Heart left ventricle (tissue), 16 donors: ENCODE data around the gene FOXN3. TPM values are rescaled to one million over a fixed set of nuclear protein-coding genes. Genes with fewer than 3 reads are reported as not detected.

ENCODE experiments used
- ATAC-seq, 4 donors: fragments of 200-7000 bp; cut with Tn5 transposase; one replicate each; pipeline ENCODE4 v1.9.1; 2020 to 2022; ENCODE audit warnings: moderate library complexity in 4 of 4, mild to moderate bottlenecking in 3 of 4, moderate number of reproducible peaks in 1 of 4
- DNase-seq, 5 donors: peaks; one replicate each; pipeline ENCODE4 v3.0.0-alpha.2; 2020
- H3K27ac ChIP-seq, 12 donors: fragments of 200-600 bp; sonication (generic) in 4 of 12; one replicate each; pipeline versions ENCODE4 v1.5.0 to v1.8.0; 2016 to 2022; ENCODE audit warnings: mild to moderate bottlenecking in 2 of 12
- H3K27me3 ChIP-seq, 9 donors: fragments of 200-600 bp; sonication (generic) in 2 of 9; one replicate each; pipeline versions ENCODE4 v1.5.1 to v1.8.0; 2016 to 2022; ENCODE audit warnings: mild to moderate bottlenecking in 3 of 9
- H3K36me3 ChIP-seq, 9 donors: fragments of 200-600 bp; sonication (generic) in 2 of 9; one replicate each; pipeline versions ENCODE4 v1.5.0 to v1.8.0; 2018 to 2022; ENCODE audit warnings: mild to moderate bottlenecking in 2 of 9
- H3K4me1 ChIP-seq, 12 donors: fragments of 200-600 bp; sonication (generic) in 4 of 12; one replicate each; pipeline versions ENCODE4 v1.5.0 to v1.8.0; 2016 to 2022; ENCODE audit warnings: mild to moderate bottlenecking in 3 of 12
- H3K4me3 ChIP-seq, 12 donors: fragments of 200-600 bp; sonication (generic) in 4 of 12; one replicate each; pipeline versions ENCODE4 v1.5.0 to v1.8.0; 2017 to 2022; ENCODE audit warnings: mild to moderate bottlenecking in 9 of 12, moderate library complexity in 4 of 12
- H3K9me3 ChIP-seq, 12 donors: fragments of 200-600 bp; sonication (generic) in 4 of 12; one replicate each; pipeline versions ENCODE4 v1.5.0 to v1.8.0; 2016 to 2022; ENCODE audit warnings: mild to moderate bottlenecking in 1 of 12
- POLR2A ChIP-seq, 2 donors: fragments of 450-650 bp; IDR thresholded peaks; one replicate each; pipeline ENCODE4 v1.6.1; 2017; ENCODE audit warnings: antibody characterized with exemption in 2 of 2, mild to moderate bottlenecking in 2 of 2, moderate library complexity in 2 of 2
- WGBS, 4 donors: extraction: QIAGEN DNeasy Blood & Tissue Kit in 2 of 4; methylation state at CpG; one replicate each; pipeline versions ENCODE4 v1.1.5 to v1.1.7; 2013 to 2018; 5-methylcytosine and 5-hydroxymethylcytosine counted together
- intact Hi-C, 10 donors: fragments of 100-400 bp; cut with DNase I; formaldehyde crosslinking; loops; one replicate each; pipeline versions ENCODE4 v1.11.1 to v1.14.2; 2022
- polyA plus RNA-seq, 2 donors: library from polyadenylated mRNA; stranded (reverse); fragments of 200-250 nt; gene quantifications; one replicate each; pipeline ENCODE4 v1.2.3, GENCODE V29; 2013
- total RNA-seq, 9 donors: library from RNA; depleted of rRNA in 2 of 9; stranded (reverse); fragments of >200 nt in 2 of 9; fragmentation: NEBNext Ultra II Directional in 3 of 9; extraction: Animal tissue kit (Norgen Biotek cat#: 25700) in 3 of 9; gene quantifications; one replicate each; pipeline versions ENCODE4 v1.1.0 to v1.2.4, GENCODE V29; 2016 to 2023
- TF ChIP-seq, protein P1 (sequence below), 12 donors: fragments of 200-600 bp; sonication (generic) in 4 of 12; IDR thresholded peaks; one replicate each; pipeline versions ENCODE4 v1.5.0 to v1.8.0; 2018 to 2022; ENCODE audit warnings: antibody characterized with exemption in 12 of 12, mild to moderate bottlenecking in 5 of 12
- donor health status: ischemic (EF 13 %, LVEDD 7.1; RV severe dilation, severe dysfunction).
- donor health status: healthy with polysubstance abuse.
- donor health status: DM: no; HTN: yes; CAD: no.
- donor health status: DM: no; HTN: no; CAD: no.
- donor health status: ischemic (EF 25% LVEDD 6.9; RV normal size, moderate dysfunction).
- donor health status: ischemic (EF 25% LVEDD 5.7; RV mildly dilated, moderate dysfunction).
- donor health status: healthy.
- donor health status: DM: yes; HTN: yes; CAD: no.
- donor health status: ischemic (EF 35%, LVEDD 5.7; RV mildly dilated, moderate dysfunction).
- donor health status: nonischemic (EF 11% LVEDD 7.7; RV severe dilation, severe dysfunction).
- donor health status: DM: yes; HTN: yes; CAD: no.
- donor health status: PGD.
- donor health status: ischemic (EF 29% LVEDD 5.4; RV normal size, mild dysfunction).
- donor health status: nonischemic (EF 23%, LVEDD 6.1; RV moderate dilation, normal function).

FOXN3 gene
- total and polyA plus RNA-seq, 11 donors: 24.4 to 161 (median 111) TPM

DNA sequence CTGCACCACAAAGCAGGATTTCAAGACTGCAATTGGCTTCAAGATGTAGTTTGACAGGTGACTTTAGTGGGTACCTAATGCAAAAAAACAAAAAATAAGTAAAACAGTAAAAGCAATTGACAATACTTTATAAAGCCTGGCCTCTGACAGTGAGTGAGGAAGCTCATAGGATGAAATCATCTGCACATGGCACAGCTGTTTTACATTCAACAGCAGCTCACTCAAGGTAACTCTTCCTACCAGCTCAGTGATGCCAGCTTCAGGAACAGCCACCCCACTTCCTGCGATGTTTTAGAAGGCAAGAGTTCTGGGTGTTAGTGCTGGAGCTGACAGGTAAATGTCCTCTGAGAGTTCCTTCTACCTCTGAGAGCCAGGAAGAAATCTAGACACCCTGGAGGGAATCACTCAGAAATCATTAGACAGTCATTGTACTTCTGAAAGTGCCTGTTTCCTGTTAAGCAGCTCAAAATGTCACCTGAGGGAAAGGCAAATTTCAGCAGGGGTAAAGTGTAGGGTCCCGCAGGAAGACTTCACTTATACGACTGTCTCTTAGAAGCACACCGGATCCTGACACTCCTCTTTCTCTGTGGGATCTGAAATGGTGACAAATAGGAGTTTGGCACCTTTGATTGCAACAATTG lies 99.9 kb downstream of the FOXN3 start:
- Histone ChIP-seq H3K27ac (no peak overlapping the region), H3K4me1 (peaks cover 0 to 35% (median 4%) of the 10 kb centered on the region in 12 donors), H3K27me3 (no peaks in the 10 kb centered on the region), H3K4me3 (no peak overlapping the region), H3K36me3 (peaks cover 0 to 8% (median 0%) of the 10 kb centered on the region in 9 donors), H3K9me3 (peaks cover 0 to 4% (median 0%) of the 10 kb centered on the region in 12 donors)
- no peak for DNase-seq
- WGBS, 4 donors: 89 to 94% (median 93%) methylated on average over 4 of the region's 4 CpGs
- TF ChIP-seq, protein P1, sequence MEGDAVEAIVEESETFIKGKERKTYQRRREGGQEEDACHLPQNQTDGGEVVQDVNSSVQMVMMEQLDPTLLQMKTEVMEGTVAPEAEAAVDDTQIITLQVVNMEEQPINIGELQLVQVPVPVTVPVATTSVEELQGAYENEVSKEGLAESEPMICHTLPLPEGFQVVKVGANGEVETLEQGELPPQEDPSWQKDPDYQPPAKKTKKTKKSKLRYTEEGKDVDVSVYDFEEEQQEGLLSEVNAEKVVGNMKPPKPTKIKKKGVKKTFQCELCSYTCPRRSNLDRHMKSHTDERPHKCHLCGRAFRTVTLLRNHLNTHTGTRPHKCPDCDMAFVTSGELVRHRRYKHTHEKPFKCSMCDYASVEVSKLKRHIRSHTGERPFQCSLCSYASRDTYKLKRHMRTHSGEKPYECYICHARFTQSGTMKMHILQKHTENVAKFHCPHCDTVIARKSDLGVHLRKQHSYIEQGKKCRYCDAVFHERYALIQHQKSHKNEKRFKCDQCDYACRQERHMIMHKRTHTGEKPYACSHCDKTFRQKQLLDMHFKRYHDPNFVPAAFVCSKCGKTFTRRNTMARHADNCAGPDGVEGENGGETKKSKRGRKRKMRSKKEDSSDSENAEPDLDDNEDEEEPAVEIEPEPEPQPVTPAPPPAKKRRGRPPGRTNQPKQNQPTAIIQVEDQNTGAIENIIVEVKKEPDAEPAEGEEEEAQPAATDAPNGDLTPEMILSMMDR (IDR thresholded peaks at IDR 0.05): no peak
- TF ChIP-seq POLR2A (IDR thresholded peaks at IDR 0.05): no peak
- ATAC-seq: no peak
- intact Hi-C loops: loop anchor here in 2 of 10 donors (5.0 to 10.0 kb wide), 2 partner anchors 35 to 88 kb away; no protein-coding TSS in a partner anchor

GRCh38 chr14:89315493-89316470 lies 101.3 kb downstream of the FOXN3 start:
- peaks cover 0 to 8% (median 0%) of the 10 kb centered on the region in 9 donors for H3K36me3 ChIP-seq
- no peak overlapping the region for H3K27ac ChIP-seq
- peaks cover 0 to 30% (median 2%) of the 10 kb centered on the region in 12 donors for H3K4me1 ChIP-seq
- H3K9me3 ChIP-seq: peaks cover 0 to 4% (median 0%) of the 10 kb centered on the region in 12 donors
- H3K4me3 ChIP-seq: no peak overlapping the region
- TF ChIP-seq, protein P1 (IDR thresholded peaks at IDR 0.05): no peak
- no peak for TF ChIP-seq POLR2A (IDR thresholded peaks at IDR 0.05)
- 84 to 92% (median 89%) methylated on average over 10 of the region's 10 CpGs for WGBS, 4 donors
- DNase-seq: no peak
- ATAC-seq: peak in 1 of 4 donors; percentile 24
- intact Hi-C loops: loop anchor here in 2 of 10 donors (5.0 to 10.0 kb wide), 2 partner anchors 37 to 89 kb away; no protein-coding TSS in a partner anchor
- H3K27me3 ChIP-seq: no peaks in the 10 kb centered on the region

- WGBS, 4 donors: 88 to 93% (median 92%) methylated on average over 2 of the region's 2 CpGs
- TF ChIP-seq, protein P1 (IDR thresholded peaks at IDR 0.05): no peak
- no peak for TF ChIP-seq POLR2A (IDR thresholded peaks at IDR 0.05)
- intact Hi-C loops: loop anchor here in 1 of 10 donors (10.0 kb wide), 1 partner anchor 91 kb away; no protein-coding TSS in a partner anchor
- DNase-seq: no peak
- H3K4me1 ChIP-seq: peaks cover 0 to 38% (median 6%) of the 10 kb centered on the region in 12 donors
- no peaks in the 10 kb centered on the region for H3K27me3 ChIP-seq
- H3K4me3 ChIP-seq: no peak overlapping the region
- peaks cover 0 to 8% (median 0%) of the 10 kb centered on the region in 9 donors for H3K36me3 ChIP-seq
- H3K9me3 ChIP-seq: peaks cover 0 to 4% (median 0%) of the 10 kb centered on the region in 12 donors
- no peak overlapping the region for H3K27ac ChIP-seq
- no peak for ATAC-seq
Measured at GRCh38 chr14:89314274-89314673, 102.8 kb downstream of the FOXN3 start.
